NCI-H82 (cell line): ENCODE results near the gene LCE1E.

ENCODE experiments used
- DNase-seq: peaks from one replicate; lab custom pipeline; 2025; lab: John Stamatoyannopoulos, UW

Gene LCE1E

GRCh38 chr1:152786077-152786476 lies at the start of gene LCE1E:
LCE1E (plus strand) TSS chr1:152786257; CDS start chr1:152787300, 1,043 bp downstream.
- no peak for DNase-seq

- no peak for DNase-seq
Observed at GRCh38 chr1:152737997-152738396, 48.1 kb upstream of the LCE1E start.

- DNase-seq: no peak
Observed at GRCh38 chr1:152739841-152740240, 46.2 kb upstream of the LCE1E start.

- no peak for DNase-seq
Observed at GRCh38 chr1:152741656-152742055, 44.4 kb upstream of the LCE1E start.

GRCh38 chr1:152743371-152744145 lies 42.5 kb upstream of the LCE1E start:
- no peak for DNase-seq

GRCh38 chr1:152745289-152745704 lies 40.8 kb upstream of the LCE1E start:
- no peak for DNase-seq

GRCh38 chr1:152745765-152746444 lies 40.2 kb upstream of the LCE1E start:
- DNase-seq: no peak

GRCh38 chr1:152747831-152748230 lies 38.2 kb upstream of the LCE1E start:
- no peak for DNase-seq

- DNase-seq: no peak
Observed at GRCh38 chr1:152752225-152752624, 33.8 kb upstream of the LCE1E start.

GRCh38 chr1:152753586-152753985 lies 32.5 kb upstream of the LCE1E start:
- DNase-seq: no peak

- DNase-seq: no peak
Observed at GRCh38 chr1:152756872-152757271, 29.2 kb upstream of the LCE1E start.

- DNase-seq: no peak
Observed at GRCh38 chr1:152757747-152758146, 28.3 kb upstream of the LCE1E start, which contains the start of gene KPRP. KPRP (plus strand) TSS chr1:152758025; CDS start chr1:152759589, 1,564 bp downstream.

- DNase-seq: no peak
Observed at GRCh38 chr1:152758636-152759035, 27.4 kb upstream of the LCE1E start.

- no peak for DNase-seq
Observed at GRCh38 chr1:152759453-152760173, 26.4 kb upstream of the LCE1E start.

- DNase-seq: no peak
Observed at GRCh38 chr1:152760551-152761190, 25.4 kb upstream of the LCE1E start.

GRCh38 chr1:152761609-152762213 lies 24.3 kb upstream of the LCE1E start:
- no peak for DNase-seq

GRCh38 chr1:152768847-152769533 lies 17.1 kb upstream of the LCE1E start:
- no peak for DNase-seq

- DNase-seq: no peak
Observed at GRCh38 chr1:152770411-152770810, 15.6 kb upstream of the LCE1E start.

GRCh38 chr1:152774875-152775274 lies 11.2 kb upstream of the LCE1E start, which contains the start of gene LCE1F:
LCE1F (plus strand) TSS chr1:152775140; CDS start chr1:152776372, 1,232 bp downstream.
- no peak for DNase-seq

- DNase-seq: no peak
Observed at GRCh38 chr1:152776361-152776760, 9.7 kb upstream of the LCE1E start.
